H9 (cell line): Measurements from ENCODE around the gene TEX53. TPM values are rescaled to one million over a fixed set of nuclear protein-coding genes. Genes with fewer than 3 reads are reported as not detected.

Source experiments
- DNase-seq: peaks from one replicate; pipeline ENCODE4 v3.0.0-alpha.2; 2017
- H2AFZ ChIP-seq: one replicate; pipeline ENCODE4 v1.6.1; 2013; ENCODE audit warnings: mild to moderate bottlenecking, low read length, control low read depth, moderate library complexity
- H2AK5ac ChIP-seq: 2 replicates; pipeline ENCODE4 v1.6.1; 2013; ENCODE audit warnings: low read length, control low read depth, mixed read lengths; ENCODE audit not compliant: insufficient read length
- H2BK120ac ChIP-seq: one replicate; pipeline ENCODE4 v1.6.1; 2013; ENCODE audit warnings: low read depth, mild to moderate bottlenecking, low read length, control low read depth, inconsistent platforms; ENCODE audit not compliant: poor library complexity, severe bottlenecking
- H2BK12ac ChIP-seq: 2 replicates; pipeline ENCODE4 v1.6.1; 2013; ENCODE audit warnings: low read length, control low read depth, mixed read lengths, low read depth; ENCODE audit not compliant: insufficient read length
- H2BK15ac ChIP-seq: 2 replicates; pipeline ENCODE4 v1.6.1; 2013; ENCODE audit warnings: low read depth, low read length, control low read depth
- H2BK20ac ChIP-seq: one replicate; pipeline ENCODE4 v1.6.1; 2013; ENCODE audit warnings: low read depth, mild to moderate bottlenecking, low read length, control low read depth, inconsistent platforms; ENCODE audit not compliant: poor library complexity, severe bottlenecking
- H2BK5ac ChIP-seq: 2 replicates; pipeline ENCODE4 v1.6.1; 2013; ENCODE audit warnings: low read length, control low read depth, mixed read lengths; ENCODE audit not compliant: insufficient read length
- H3K14ac ChIP-seq: 2 replicates; pipeline ENCODE4 v1.6.1; 2013; ENCODE audit warnings: low read length, control low read depth; ENCODE audit not compliant: insufficient read depth
- H3K18ac ChIP-seq: 2 replicates; pipeline ENCODE4 v1.6.1; 2013; ENCODE audit warnings: low read depth, mild to moderate bottlenecking, mixed read lengths, low read length, control low read depth; ENCODE audit not compliant: insufficient read length
- H3K23ac ChIP-seq: 2 replicates; pipeline ENCODE4 v1.6.1; 2013; ENCODE audit warnings: low read length, control low read depth, mixed read lengths, low read depth; ENCODE audit not compliant: insufficient read length
- H3K23me2 ChIP-seq: 2 replicates; pipeline ENCODE4 v1.6.1; 2013; ENCODE audit warnings: low read depth, mild to moderate bottlenecking, mixed read lengths, low read length, control low read depth; ENCODE audit not compliant: insufficient read length, poor library complexity, severe bottlenecking
- H3K27ac ChIP-seq: 2 replicates; pipeline ENCODE4 v1.5.1; 2013; ENCODE audit warnings: low read length, control low read depth, mixed read lengths, low read depth; ENCODE audit not compliant: insufficient read length
- H3K27me3 ChIP-seq: 2 replicates; pipeline ENCODE4 v1.6.1; 2013; ENCODE audit warnings: low read length, control low read depth, inconsistent platforms; ENCODE audit not compliant: insufficient read depth
- H3K4ac ChIP-seq: 2 replicates; pipeline ENCODE4 v1.6.1; 2013; ENCODE audit warnings: low read depth, mild to moderate bottlenecking, control low read depth, inconsistent platforms, low read length, moderate library complexity
- H3K4me1 ChIP-seq: 2 replicates; pipeline ENCODE4 v1.6.1; 2013; ENCODE audit warnings: low read length, control low read depth, inconsistent platforms; ENCODE audit not compliant: insufficient read depth
- H3K4me2 ChIP-seq: 2 replicates; pipeline ENCODE4 v1.6.1; 2013; ENCODE audit warnings: low read length, control low read depth, mixed read lengths; ENCODE audit not compliant: insufficient read length, insufficient read depth
- H3K56ac ChIP-seq: 2 replicates; pipeline ENCODE4 v1.6.1; 2013; ENCODE audit warnings: low read depth, mild to moderate bottlenecking, mixed read lengths, low read length, control low read depth; ENCODE audit not compliant: insufficient read length
- H3K79me1 ChIP-seq: 2 replicates; pipeline ENCODE4 v1.6.1; 2013; ENCODE audit warnings: low read depth, mild to moderate bottlenecking, moderate library complexity, low read length, control low read depth, inconsistent platforms; ENCODE audit not compliant: insufficient read depth, poor library complexity, severe bottlenecking
- H3K79me2 ChIP-seq: 2 replicates; pipeline ENCODE4 v1.6.1; 2013; ENCODE audit warnings: low read length, control low read depth, inconsistent platforms; ENCODE audit not compliant: insufficient read depth
- H3K9ac ChIP-seq: 2 replicates; pipeline ENCODE4 v1.6.1; 2013; ENCODE audit warnings: low read length, control low read depth, mixed read lengths; ENCODE audit not compliant: insufficient read length; ENCODE audit errors: extremely low read depth
- H3K9me3 ChIP-seq: one replicate; pipeline ENCODE4 v1.6.1; 2013; ENCODE audit warnings: low read depth, low read length, inconsistent platforms; ENCODE audit not compliant: control insufficient read depth
- H3T11ph ChIP-seq: one replicate; pipeline ENCODE4 v1.6.1; 2013; ENCODE audit warnings: mild to moderate bottlenecking, low read length, control low read depth, inconsistent platforms
- H4K20me1 ChIP-seq: one replicate; pipeline ENCODE4 v1.6.1; 2013; ENCODE audit not compliant: control insufficient read depth, insufficient read length, insufficient read depth
- H4K5ac ChIP-seq: 2 replicates; pipeline ENCODE4 v1.6.1; 2013; ENCODE audit warnings: low read depth, mild to moderate bottlenecking, mixed read lengths, low read length, control low read depth; ENCODE audit not compliant: insufficient read length
- H4K8ac ChIP-seq: replicated peaks from 2 replicates; pipeline ENCODE4 v1.6.1; 2013; ENCODE audit warnings: low read length, control low read depth, mixed read lengths, low read depth; ENCODE audit not compliant: insufficient read length
- H4K91ac ChIP-seq: 2 replicates; pipeline ENCODE4 v1.6.1; 2013; ENCODE audit warnings: low read depth, mild to moderate bottlenecking, moderate library complexity, mixed read lengths, low read length, control low read depth; ENCODE audit not compliant: insufficient read length
- H3K27ac Mint-ChIP-seq, 3 experiments: 2 replicates in 2 of 3; 3 replicates in 1 of 3; pipeline ENCODE4 v1.8.0; 2020 to 2021; ENCODE audit warnings: mixed read lengths in 3 of 3, mild to moderate bottlenecking in 1 of 3, moderate library complexity in 1 of 3
- H3K27me3 Mint-ChIP-seq: 2 replicates; pipeline ENCODE4 v1.8.0; 2021; ENCODE audit warnings: low read depth, mild to moderate bottlenecking, moderate library complexity, mixed read lengths
- H3K36me3 Mint-ChIP-seq, 3 experiments: 2 replicates in 2 of 3; 3 replicates in 1 of 3; pipeline ENCODE4 v1.8.0; 2020 to 2021; ENCODE audit warnings: low read depth in 3 of 3, mixed read lengths in 3 of 3; ENCODE audit not compliant: insufficient read depth in 1 of 3
- H3K4me1 Mint-ChIP-seq, 2 experiments: 2 replicates each; pipeline ENCODE4 v1.8.0; 2020; ENCODE audit warnings: mixed read lengths in 2 of 2
- H3K4me3 Mint-ChIP-seq, 2 experiments: 2 replicates in 1 of 2; 3 replicates in 1 of 2; pipeline ENCODE4 v1.8.0; 2020 to 2021; ENCODE audit warnings: mild to moderate bottlenecking in 2 of 2, mixed read lengths in 2 of 2, moderate library complexity in 1 of 2
- H3K9me3 Mint-ChIP-seq, 2 experiments: 2 replicates in 1 of 2; 3 replicates in 1 of 2; pipeline ENCODE4 v1.8.0; 2020; ENCODE audit warnings: mild to moderate bottlenecking in 2 of 2, mixed read lengths in 2 of 2, moderate library complexity in 1 of 2
- WGBS: extraction: QIAGEN DNeasy Blood & Tissue Kit; methylation state at CpG from one replicate; pipeline ENCODE4 v1.1.7; 2013; ENCODE audit warnings: missing lambda C conversion rate, low lambda C conversion rate, mixed read lengths; ENCODE audit not compliant: insufficient read length; ENCODE audit errors: extremely low coverage; 5-methylcytosine and 5-hydroxymethylcytosine counted together
- total RNA-seq: library from RNA; stranded (reverse); gene quantifications from 2 replicates; pipeline ENCODE4 v1.2.1, GENCODE V29; 2021
- TF ChIP-seq, protein P1 (sequence below): fragments of 200-600 bp; sonication (generic); conservative IDR thresholded peaks from 3 replicates; pipeline ENCODE4 v1.8.0; 2021; ENCODE audit warnings: antibody characterized with exemption, mild to moderate bottlenecking

TEX53 gene
- total RNA-seq, 1 experiment from 2014 or later: not detected

- Histone ChIP-seq H3K27ac (no peak overlapping the region), H2BK20ac (no peak overlapping the region), H3K18ac (no peak overlapping the region), H3K27me3 (no peaks in the 10 kb centered on the region), H4K20me1 (no peaks in the 10 kb centered on the region), H2AFZ (no peak overlapping the region), H4K8ac (no peak overlapping the region), H3K4ac (no peak overlapping the region), H4K5ac (no peak overlapping the region), H3K9ac (no peak overlapping the region), H2BK15ac (no peak overlapping the region), H2BK5ac (no peak overlapping the region), H3K79me1 (no peaks in the 10 kb centered on the region), H3K79me2 (no peaks in the 10 kb centered on the region), H2AK5ac (no peak overlapping the region), H3K4me2 (no peak overlapping the region), H3K23ac (no peak overlapping the region), H3K23me2 (peaks cover 3% of the 10 kb centered on the region), H2BK120ac (no peak overlapping the region), H3K4me1 (peaks cover 7% of the 10 kb centered on the region; the same call in 1 of the 2 replicates), H2BK12ac (no peak overlapping the region), H3K56ac (no peak overlapping the region), H3K14ac (no peak overlapping the region), H3K9me3 (no peaks in the 10 kb centered on the region), H4K91ac (no peak overlapping the region), H3T11ph (no peak overlapping the region)
- no peak for DNase-seq
- Mint-ChIP-seq H3K27me3 (no peaks in the 10 kb centered on the region), H3K4me3 (no peak overlapping the region), H3K36me3 (peaks cover 4 to 16% (median 13%) of the 10 kb centered on the region in 3 experiments; a peak in 6 of 7 replicates), H3K4me1 (peaks cover 20 to 24% of the 10 kb centered on the region in 2 experiments), H3K9me3 (no peaks in the 10 kb centered on the region), H3K27ac (no peak overlapping the region)
- no CpG with 5 or more reads among the region's 4 CpGs for WGBS
- TF ChIP-seq, protein P1, sequence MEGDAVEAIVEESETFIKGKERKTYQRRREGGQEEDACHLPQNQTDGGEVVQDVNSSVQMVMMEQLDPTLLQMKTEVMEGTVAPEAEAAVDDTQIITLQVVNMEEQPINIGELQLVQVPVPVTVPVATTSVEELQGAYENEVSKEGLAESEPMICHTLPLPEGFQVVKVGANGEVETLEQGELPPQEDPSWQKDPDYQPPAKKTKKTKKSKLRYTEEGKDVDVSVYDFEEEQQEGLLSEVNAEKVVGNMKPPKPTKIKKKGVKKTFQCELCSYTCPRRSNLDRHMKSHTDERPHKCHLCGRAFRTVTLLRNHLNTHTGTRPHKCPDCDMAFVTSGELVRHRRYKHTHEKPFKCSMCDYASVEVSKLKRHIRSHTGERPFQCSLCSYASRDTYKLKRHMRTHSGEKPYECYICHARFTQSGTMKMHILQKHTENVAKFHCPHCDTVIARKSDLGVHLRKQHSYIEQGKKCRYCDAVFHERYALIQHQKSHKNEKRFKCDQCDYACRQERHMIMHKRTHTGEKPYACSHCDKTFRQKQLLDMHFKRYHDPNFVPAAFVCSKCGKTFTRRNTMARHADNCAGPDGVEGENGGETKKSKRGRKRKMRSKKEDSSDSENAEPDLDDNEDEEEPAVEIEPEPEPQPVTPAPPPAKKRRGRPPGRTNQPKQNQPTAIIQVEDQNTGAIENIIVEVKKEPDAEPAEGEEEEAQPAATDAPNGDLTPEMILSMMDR: no peak
Measured at GRCh38 chr9:114616684-114617520, 40.7 kb downstream of the TEX53 start.
